GM12875 (cell line): ENCODE measurements around the gene ACAP2.
"Not testable (repeated sequence)": the region's sequence is repeated elsewhere in the genome, so short reads cannot be mapped to it uniquely, and the experiment has no call there.

Experiments used
- H3K4me3 ChIP-seq: one replicate; pipeline ENCODE4 v1.5.1; 2011; ENCODE audit warnings: low read depth, low read length, control low read depth
- CTCF ChIP-seq: IDR thresholded peaks from 2 replicates; pipeline ENCODE4 v1.5.1; 2011; ENCODE audit warnings: low read depth, mild to moderate bottlenecking, control low read depth, inconsistent platforms, low read length, moderate library complexity, borderline replicate concordance; ENCODE audit not compliant: insufficient read depth

Gene ACAP2

GRCh38 chr3:195238081-195238571, 204.7 kb downstream of the ACAP2 start:
- H3K4me3 ChIP-seq, result no peak overlapping the region
- no peak for TF ChIP-seq CTCF

GRCh38 chr3:195236801-195237570, 205.8 kb downstream of the ACAP2 start:
- TF ChIP-seq CTCF, result no peak
- no peak overlapping the region for H3K4me3 ChIP-seq

GRCh38 chr3:195236076-195236798, 206.6 kb downstream of the ACAP2 start:
- TF ChIP-seq CTCF, result no peak
- no peak overlapping the region for H3K4me3 ChIP-seq

- TF ChIP-seq CTCF, result no peak
- H3K4me3 ChIP-seq, result no peak overlapping the region
Measured at GRCh38 chr3:195230244-195230643, 212.6 kb downstream of the ACAP2 start.

GRCh38 chr3:195228886-195229285, 213.9 kb downstream of the ACAP2 start:
- not testable (repeated sequence) for H3K4me3 ChIP-seq

- TF ChIP-seq CTCF, result no peak
- H3K4me3 ChIP-seq, result no peak overlapping the region
Measured at GRCh38 chr3:195227871-195228270, 214.9 kb downstream of the ACAP2 start.

- TF ChIP-seq CTCF, result peak; percentile 37; the same call in 1 of the 2 replicates
- no peak overlapping the region for H3K4me3 ChIP-seq
Measured at GRCh38 chr3:195226900-195227447, 215.8 kb downstream of the ACAP2 start.
